B cell (primary cell): ENCODE measurements around the gene SERGEF. TPM values are rescaled to one million over a fixed set of nuclear protein-coding genes. Genes with fewer than 3 reads are reported as not detected.

Experiments used
- ATAC-seq: fragments of 200-7000 bp; cut with Tn5 transposase; one replicate; pipeline ENCODE4 v1.10.0; 2021; ENCODE audit warnings: low read depth, mild to moderate bottlenecking, moderate number of reproducible peaks, moderate library complexity
- CTCF ChIA-PET: fragments of 350-600 bp; sonication (Branson Sonifier 250); formaldehyde crosslinking; loops from one replicate; lab custom pipeline; 2021; ENCODE audit warnings: antibody characterized with exemption, inconsistent platforms; lab: Charles Lee
- POLR2A ChIA-PET: fragments of 350-600 bp; sonication (Branson Sonifier 250); formaldehyde crosslinking; loops from one replicate; lab custom pipeline; 2021; ENCODE audit warnings: antibody characterized with exemption; lab: Charles Lee
- DNase-seq: peaks from one replicate; pipeline ENCODE4 v3.0.0; 2013
- H2AFZ ChIP-seq: 2 replicates; pipeline ENCODE4 v1.6.1; 2012; ENCODE audit warnings: mild to moderate bottlenecking, low read depth, low read length; ENCODE audit not compliant: insufficient read depth, poor library complexity, severe bottlenecking
- H3K27ac ChIP-seq, 2 donors: 1 replicate in 1 of 2; 2 replicates in 1 of 2; pipeline ENCODE4 v1.5.1; 2012 to 2013; ENCODE audit warnings: low read length in 2 of 2, mild to moderate bottlenecking in 2 of 2, moderate library complexity in 1 of 2
- H3K27me3 ChIP-seq, 4 experiments: fragments of 200-600 bp in 1 of 4; sonication (generic) in 1 of 4; replicated peaks in 1 of 4; 1 replicate in 2 of 4; 2 replicates in 2 of 4; pipeline versions ENCODE4 v1.6.1 to v1.7.0; 2013 to 2016; ENCODE audit warnings: low read length in 3 of 4, mild to moderate bottlenecking in 2 of 4, mixed read lengths in 1 of 4, moderate library complexity in 1 of 4; ENCODE audit not compliant: insufficient read depth in 4 of 4, control insufficient read depth in 3 of 4; ENCODE audit errors: control extremely low read depth in 1 of 4
- H3K36me3 ChIP-seq, 2 experiments: replicated peaks in 1 of 2; 1 replicate in 1 of 2; 2 replicates in 1 of 2; pipeline versions ENCODE4 v1.6.1 to v1.7.1; 2013; ENCODE audit warnings: low read length in 1 of 2; ENCODE audit not compliant: insufficient read depth in 2 of 2, control insufficient read depth in 1 of 2; ENCODE audit errors: control extremely low read depth in 1 of 2, extremely low read depth in 1 of 2
- H3K4me1 ChIP-seq, 2 donors: fragments of 200-600 bp in 1 of 2; sonication (generic) in 1 of 2; 1 replicate in 1 of 2; 2 replicates in 1 of 2; pipeline versions ENCODE4 v1.5.1 to v1.6.1; 2013 to 2017; ENCODE audit warnings: low read length in 2 of 2; ENCODE audit not compliant: control insufficient read depth in 2 of 2, insufficient read depth in 2 of 2
- H3K4me2 ChIP-seq: replicated peaks from 2 replicates; pipeline ENCODE3; 2012; ENCODE audit warnings: mild to moderate bottlenecking, low read depth, low read length; ENCODE audit not compliant: poor library complexity, severe bottlenecking
- H3K4me3 ChIP-seq, 5 experiments: fragments of 200-600 bp in 1 of 5; sonication (generic) in 1 of 5; 1 replicate in 3 of 5; 2 replicates in 2 of 5; pipeline versions ENCODE4 v1.5.1 to v1.7.0; 2011 to 2016; ENCODE audit warnings: low read length in 4 of 5, mild to moderate bottlenecking in 4 of 5, low read depth in 2 of 5, control low read depth in 1 of 5, moderate library complexity in 1 of 5; ENCODE audit not compliant: insufficient read depth in 1 of 5; ENCODE audit errors: control extremely low read depth in 1 of 5, extremely low read depth in 1 of 5
- H3K79me2 ChIP-seq: fragments of 200-600 bp; sonication (generic); one replicate; pipeline ENCODE4 v1.6.0; 2016; ENCODE audit warnings: low read length; ENCODE audit not compliant: control insufficient read depth, insufficient read depth
- H3K9ac ChIP-seq: fragments of 200-600 bp; sonication (generic); 2 replicates; pipeline ENCODE4 v1.6.1; 2017; ENCODE audit warnings: mild to moderate bottlenecking, low read length, moderate library complexity
- H3K9me3 ChIP-seq, 3 donors: one replicate each; pipeline versions ENCODE4 v1.6.1 to v1.7.1; 2013; ENCODE audit warnings: low read length in 2 of 3; ENCODE audit not compliant: control insufficient read depth in 2 of 3, insufficient read depth in 1 of 3; ENCODE audit errors: control extremely low read depth in 1 of 3
- H4K20me1 ChIP-seq: 2 replicates; pipeline ENCODE4 v1.6.0; 2012; ENCODE audit warnings: mild to moderate bottlenecking, low read length; ENCODE audit not compliant: insufficient read depth, control insufficient read depth, poor library complexity, severe bottlenecking
- H3K27ac Mint-ChIP-seq: one replicate; pipeline ENCODE4 v1.8.0; 2021; ENCODE audit warnings: mixed read lengths
- H3K27me3 Mint-ChIP-seq: one replicate; pipeline ENCODE4 v1.8.0; 2021; ENCODE audit warnings: mixed read lengths
- H3K4me1 Mint-ChIP-seq: one replicate; pipeline ENCODE4 v1.8.0; 2021; ENCODE audit warnings: mixed read lengths
- H3K4me3 Mint-ChIP-seq: one replicate; pipeline ENCODE4 v1.8.0; 2021; ENCODE audit warnings: mixed read lengths
- H3K9me3 Mint-ChIP-seq: one replicate; pipeline ENCODE4 v1.8.0; 2022; ENCODE audit warnings: mixed read lengths; ENCODE audit not compliant: insufficient read depth
- EZH2 ChIP-seq: IDR thresholded peaks from 2 replicates; pipeline ENCODE4 v1.6.1; 2012; ENCODE audit warnings: borderline replicate concordance, low read depth, mild to moderate bottlenecking, moderate library complexity, low read length; ENCODE audit not compliant: insufficient read depth, poor library complexity, severe bottlenecking
- WGBS: methylation state at CpG from one replicate; pipeline ENCODE4 v1.1.5; 2013; ENCODE audit warnings: missing lambda C conversion rate; ENCODE audit not compliant: insufficient coverage; 5-methylcytosine and 5-hydroxymethylcytosine counted together
- intact Hi-C: fragments of 100-400 bp; cut with micrococcal nuclease; formaldehyde crosslinking; loops from one replicate; pipeline ENCODE4 v1.10.0; 2022
- polyA plus RNA-seq: library from polyadenylated mRNA; depleted of rRNA; stranded (reverse); fragments of >200 nt; gene quantifications from 2 replicates; pipeline ENCODE4 v1.2.3, GENCODE V29; 2012
- total RNA-seq, 2 donors: library from RNA; stranded (reverse); fragments of 120-200 nt in 1 of 2; gene quantifications; 1 replicate in 1 of 2; 2 replicates in 1 of 2; pipeline versions ENCODE4 v1.2.3 to v1.2.4, GENCODE V29; 2013 to 2022
- TF ChIP-seq, protein P1 (sequence below): fragments of 200-600 bp; IDR thresholded peaks from one replicate; pipeline ENCODE4 v1.8.0; 2022; ENCODE audit warnings: antibody characterized with exemption, mild to moderate bottlenecking

SERGEF gene
- total and polyA plus RNA-seq, 2 donors (not counting 1 experiment from before 2014, with no cell fraction given): 24.2 to 54.3 TPM

DNA sequence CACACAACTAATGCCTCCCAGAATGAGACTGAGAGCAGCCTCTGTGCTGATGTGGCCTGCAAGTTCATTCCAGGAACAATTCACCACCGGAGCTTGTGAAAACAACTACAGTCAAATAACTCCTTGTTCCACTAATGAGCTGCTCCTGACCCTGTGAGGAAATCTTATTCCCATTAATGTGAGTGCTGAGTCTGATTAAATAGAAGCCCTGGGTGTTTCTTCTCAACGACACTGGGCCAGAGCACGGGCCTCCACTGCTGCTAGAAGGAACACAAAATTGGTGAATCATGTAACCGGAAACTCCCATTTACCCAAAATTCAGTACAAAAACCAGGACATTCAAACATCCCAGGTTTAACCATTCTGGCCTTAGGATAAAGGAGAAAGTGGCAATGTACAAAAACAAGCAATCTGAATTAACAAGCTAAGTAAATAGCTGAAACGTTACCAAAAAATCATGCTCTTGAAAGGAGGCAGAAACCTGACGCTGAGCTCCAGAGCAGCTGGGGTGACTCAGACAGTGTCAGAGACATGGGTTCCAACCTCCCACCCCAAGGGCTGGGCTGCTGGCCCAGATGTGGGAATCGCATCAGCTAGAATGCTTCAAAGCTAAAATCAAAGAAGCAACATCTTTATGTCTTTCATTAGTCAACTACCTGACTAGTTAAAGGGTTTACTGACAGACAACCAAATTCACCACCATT is 26.7 kb downstream of the SERGEF start:
- Histone ChIP-seq H3K36me3 (peaks cover 0 to 52% of the 10 kb centered on the region in 2 experiments), H3K9me3 (no peaks in the 10 kb centered on the region), H3K4me3 (no peak overlapping the region), H3K27ac (no peak overlapping the region), H3K4me2 (no peak overlapping the region), H2AFZ (no peak overlapping the region), H3K4me1 (no peaks in the 10 kb centered on the region), H4K20me1 (no peaks in the 10 kb centered on the region), H3K27me3 (no peaks in the 10 kb centered on the region), H3K79me2 (no peaks in the 10 kb centered on the region), H3K9ac (no peak overlapping the region)
- Mint-ChIP-seq H3K27ac (no peak overlapping the region), H3K4me3 (no peak overlapping the region), H3K27me3 (no peaks in the 10 kb centered on the region), H3K9me3 (no peaks in the 10 kb centered on the region), H3K4me1 (no peaks in the 10 kb centered on the region)
- 93% methylated on average over 2 of the region's 7 CpGs for whole genome bisulfite sequencing
- intact Hi-C loops: no loop called here
- ChIA-PET POLR2A (no interaction called here), CTCF (interaction anchor here (0.5 to 5.7 kb wide), 5 partner anchors 8 to 129 kb away, joined by 3 to 36 read pairs (median 4); no protein-coding TSS in a partner anchor)
- ATAC-seq: no peak
- DNase-seq: no peak
- TF ChIP-seq EZH2: no peak
- TF ChIP-seq, protein P1, sequence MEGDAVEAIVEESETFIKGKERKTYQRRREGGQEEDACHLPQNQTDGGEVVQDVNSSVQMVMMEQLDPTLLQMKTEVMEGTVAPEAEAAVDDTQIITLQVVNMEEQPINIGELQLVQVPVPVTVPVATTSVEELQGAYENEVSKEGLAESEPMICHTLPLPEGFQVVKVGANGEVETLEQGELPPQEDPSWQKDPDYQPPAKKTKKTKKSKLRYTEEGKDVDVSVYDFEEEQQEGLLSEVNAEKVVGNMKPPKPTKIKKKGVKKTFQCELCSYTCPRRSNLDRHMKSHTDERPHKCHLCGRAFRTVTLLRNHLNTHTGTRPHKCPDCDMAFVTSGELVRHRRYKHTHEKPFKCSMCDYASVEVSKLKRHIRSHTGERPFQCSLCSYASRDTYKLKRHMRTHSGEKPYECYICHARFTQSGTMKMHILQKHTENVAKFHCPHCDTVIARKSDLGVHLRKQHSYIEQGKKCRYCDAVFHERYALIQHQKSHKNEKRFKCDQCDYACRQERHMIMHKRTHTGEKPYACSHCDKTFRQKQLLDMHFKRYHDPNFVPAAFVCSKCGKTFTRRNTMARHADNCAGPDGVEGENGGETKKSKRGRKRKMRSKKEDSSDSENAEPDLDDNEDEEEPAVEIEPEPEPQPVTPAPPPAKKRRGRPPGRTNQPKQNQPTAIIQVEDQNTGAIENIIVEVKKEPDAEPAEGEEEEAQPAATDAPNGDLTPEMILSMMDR: no peak

DNA sequence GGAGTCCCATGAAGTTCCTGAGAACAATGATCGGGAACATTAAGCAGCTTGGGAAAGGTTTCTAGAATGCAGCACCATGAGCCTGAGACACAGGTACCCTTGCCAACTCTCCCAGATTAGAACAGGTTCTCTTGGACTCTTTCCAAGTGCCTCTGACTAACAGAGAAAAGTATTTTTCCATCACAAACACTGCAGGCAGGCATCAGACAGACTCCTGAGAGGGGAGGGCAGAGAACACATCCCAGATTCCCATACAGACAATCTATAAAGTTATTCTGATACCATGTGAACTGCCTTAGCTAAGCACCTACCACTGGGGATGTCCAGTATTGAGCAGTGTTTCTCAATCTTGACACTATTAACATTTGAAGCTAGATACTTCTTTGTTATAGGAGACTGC is 27.3 kb downstream of the SERGEF start:
- H3K9ac ChIP-seq: no peak overlapping the region
- ChIA-PET POLR2A (no interaction called here), CTCF (no interaction called here)
- TF ChIP-seq, protein P1: no peak
- no peak for TF ChIP-seq EZH2
- no peak overlapping the region for H3K27ac ChIP-seq
- H3K9me3 ChIP-seq: no peaks in the 10 kb centered on the region
- 100% methylated on average over 1 of the region's 1 CpG for WGBS
- H3K4me1 ChIP-seq: no peaks in the 10 kb centered on the region
- no peak overlapping the region for H2AFZ ChIP-seq
- no peak overlapping the region for H3K4me3 Mint-ChIP-seq
- no peak overlapping the region for H3K4me2 ChIP-seq
- no peaks in the 10 kb centered on the region for H3K79me2 ChIP-seq
- H3K9me3 Mint-ChIP-seq: no peaks in the 10 kb centered on the region
- intact Hi-C loops: no loop called here
- no peaks in the 10 kb centered on the region for H3K27me3 ChIP-seq
- H3K27ac Mint-ChIP-seq: no peak overlapping the region
- no peak overlapping the region for H3K4me3 ChIP-seq
- DNase-seq (no peak), ATAC-seq (no peak)
- H3K36me3 ChIP-seq: peaks cover 0 to 53% of the 10 kb centered on the region in 2 experiments
- no peaks in the 10 kb centered on the region for H4K20me1 ChIP-seq
- H3K27me3 Mint-ChIP-seq: no peaks in the 10 kb centered on the region
- H3K4me1 Mint-ChIP-seq: no peaks in the 10 kb centered on the region
